Right hindlimb (tissue), 1 donor: Measurements from ENCODE around the gene HOTAIR.
A peak's percentile ranks its signal among the peaks of the same experiment; 100 is the strongest.

Source experiments
- DNase-seq: peaks from one replicate; pipeline ENCODE4 v3.0.0-alpha.2; 2018

Gene HOTAIR

GRCh38 chr12:53974084-53975063 is at the start of gene HOTAIR:
Gene HOTAIR, minus strand, starts transcription at chr12:53974954.
- DNase-seq: peak; percentile 85

- no peak for DNase-seq
These were observed 49.4 kb upstream of the HOTAIR start for GRCh38 chr12:54024127-54024526.

- no peak for DNase-seq
These were observed 48.5 kb upstream of the HOTAIR start for GRCh38 chr12:54022960-54023884.

- no peak for DNase-seq
These were observed 46.8 kb upstream of the HOTAIR start for GRCh38 chr12:54021432-54022013.

GRCh38 chr12:54020591-54021405 is 46.0 kb upstream of the HOTAIR start:
- no peak for DNase-seq

GRCh38 chr12:54019924-54020590 is 45.3 kb upstream of the HOTAIR start:
- no peak for DNase-seq

GRCh38 chr12:54019091-54019811 is 44.5 kb upstream of the HOTAIR start:
- peak; percentile 57 for DNase-seq

GRCh38 chr12:54018468-54018984 is 43.8 kb upstream of the HOTAIR start:
- DNase-seq: peak; percentile 66

- DNase-seq: peak; percentile 96
These were observed 43.2 kb upstream of the HOTAIR start for GRCh38 chr12:54017878-54018467.

GRCh38 chr12:54017027-54017788 is 42.5 kb upstream of the HOTAIR start:
- peak; percentile 75 for DNase-seq

- DNase-seq: peak; percentile 86
These were observed 41.8 kb upstream of the HOTAIR start for GRCh38 chr12:54016478-54016964.

- no peak for DNase-seq
These were observed 41.3 kb upstream of the HOTAIR start for GRCh38 chr12:54016051-54016450.

GRCh38 chr12:54015018-54015931 is 40.5 kb upstream of the HOTAIR start:
- DNase-seq: no peak

- no peak for DNase-seq
These were observed 39.7 kb upstream of the HOTAIR start for GRCh38 chr12:54014377-54015017.

GRCh38 chr12:54012631-54013409 is 38.1 kb upstream of the HOTAIR start:
- no peak for DNase-seq

- no peak for DNase-seq
These were observed 37.1 kb upstream of the HOTAIR start for GRCh38 chr12:54011665-54012532.
